GM18526 (cell line): ENCODE data around the gene RORB.

ENCODE experiments used
- POLR2A ChIP-seq: IDR thresholded peaks from 3 replicates; pipeline ENCODE4 v1.6.1; 2011; ENCODE audit not compliant: insufficient read length; ENCODE audit errors: extremely low read depth

The RORB gene

DNA sequence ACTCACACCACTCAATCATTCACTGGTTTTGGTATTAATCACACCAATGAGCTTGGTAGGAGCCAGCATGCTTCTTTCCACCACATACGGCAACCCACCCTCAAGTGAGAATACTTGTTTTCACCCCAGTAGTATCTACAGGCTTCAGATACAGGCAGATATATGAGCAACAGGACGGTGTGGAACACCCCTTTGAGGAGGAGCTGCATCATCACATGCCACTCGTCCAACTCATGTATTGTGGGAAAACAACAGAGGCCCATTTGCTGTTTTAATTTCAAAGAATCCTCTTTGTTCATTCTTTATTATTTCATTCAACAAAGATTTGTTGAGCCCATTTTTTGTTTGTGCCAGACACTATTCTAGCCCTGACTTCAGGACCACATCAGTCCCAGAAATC, 46.0 kb downstream of the RORB start:
- TF ChIP-seq POLR2A: no peak

DNA sequence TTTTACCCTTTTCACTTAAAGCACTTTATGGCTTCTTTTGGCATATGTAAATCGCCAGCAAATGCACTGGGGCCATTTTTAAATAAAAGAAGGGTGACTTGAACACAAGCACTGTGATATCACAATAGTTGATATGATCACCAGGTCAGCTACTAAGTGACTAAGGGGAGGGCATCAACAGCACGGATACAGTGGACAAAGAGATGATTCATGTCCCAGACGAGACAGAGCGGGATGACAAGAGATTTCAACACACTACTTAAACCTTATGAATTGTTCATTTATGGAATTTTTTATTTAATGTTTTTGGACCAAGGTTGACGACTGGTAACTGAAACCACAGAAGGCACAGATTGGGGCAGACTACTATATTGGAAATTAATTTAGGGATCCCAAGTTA, 54.1 kb downstream of the RORB start:
- TF ChIP-seq POLR2A: no peak

DNA sequence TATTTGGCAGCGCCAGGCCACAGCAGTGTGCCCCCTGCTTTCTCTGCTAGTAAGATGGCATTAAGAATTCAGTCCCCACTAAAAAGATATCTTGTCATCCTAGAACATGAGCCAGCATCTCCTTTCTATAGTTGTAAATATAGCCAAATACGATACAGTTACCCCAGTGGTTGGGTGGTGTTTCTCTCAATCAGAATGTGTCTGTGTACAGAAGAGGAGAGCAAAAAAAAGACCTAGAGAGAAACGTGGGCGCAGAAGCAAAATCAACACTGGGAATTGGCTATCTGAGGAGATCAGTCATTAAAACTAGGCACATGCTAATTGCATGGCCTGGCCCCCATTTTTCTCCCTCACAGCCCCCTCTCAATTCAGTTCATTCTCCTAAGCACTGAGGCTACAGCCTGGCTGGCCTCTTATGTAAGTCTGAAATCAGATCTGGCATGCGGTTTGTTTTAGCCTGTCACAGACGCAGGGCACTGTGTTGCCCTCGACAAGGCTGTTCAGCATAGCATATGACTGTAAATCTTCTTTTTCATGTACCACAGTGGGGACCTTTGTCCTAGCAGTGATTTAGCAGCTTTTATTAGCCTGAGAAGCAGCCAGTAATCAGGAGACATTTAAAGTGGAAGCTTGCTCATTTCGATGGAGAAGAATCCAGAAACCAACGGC, 57.8 kb downstream of the RORB start:
- TF ChIP-seq POLR2A: no peak

DNA sequence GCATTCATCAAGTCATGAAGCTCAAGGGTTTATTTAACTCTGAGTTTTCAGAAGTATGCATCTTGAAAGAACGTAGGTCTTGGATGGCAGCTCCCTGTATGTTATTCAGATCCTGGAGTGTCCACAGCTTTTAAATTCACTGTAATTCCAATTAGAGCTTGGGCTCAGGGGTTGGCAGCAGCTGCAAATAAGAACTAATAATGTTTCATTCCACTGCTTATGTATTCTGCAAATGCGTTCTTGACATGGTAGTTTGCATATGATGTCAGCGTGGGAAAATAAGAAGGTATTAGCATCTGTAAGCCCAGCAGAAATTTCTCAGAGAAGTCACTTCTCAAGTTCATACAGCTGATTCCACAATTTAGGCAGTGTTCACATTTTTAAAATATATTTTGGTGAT, 58.4 kb downstream of the RORB start:
- no peak for TF ChIP-seq POLR2A

DNA sequence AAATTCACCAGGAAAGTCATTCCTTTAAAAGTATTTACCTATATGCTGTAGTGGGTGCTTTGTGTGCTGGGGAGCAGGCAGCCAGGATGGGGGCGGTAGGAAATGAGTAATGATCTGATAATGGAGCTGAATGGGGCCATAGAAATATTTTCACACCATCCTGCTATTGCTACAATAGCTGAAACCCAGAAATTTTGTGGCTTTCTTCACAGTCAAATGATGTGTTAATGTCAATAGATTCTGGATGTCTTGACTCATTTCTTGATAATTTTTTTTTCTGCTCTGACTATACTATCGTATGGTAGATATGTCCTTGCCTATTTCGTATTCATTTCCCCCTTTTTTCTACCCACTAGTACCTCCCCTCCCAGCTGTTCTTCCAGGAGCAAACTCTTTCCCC, 59.5 kb downstream of the RORB start:
- no peak for TF ChIP-seq POLR2A

DNA sequence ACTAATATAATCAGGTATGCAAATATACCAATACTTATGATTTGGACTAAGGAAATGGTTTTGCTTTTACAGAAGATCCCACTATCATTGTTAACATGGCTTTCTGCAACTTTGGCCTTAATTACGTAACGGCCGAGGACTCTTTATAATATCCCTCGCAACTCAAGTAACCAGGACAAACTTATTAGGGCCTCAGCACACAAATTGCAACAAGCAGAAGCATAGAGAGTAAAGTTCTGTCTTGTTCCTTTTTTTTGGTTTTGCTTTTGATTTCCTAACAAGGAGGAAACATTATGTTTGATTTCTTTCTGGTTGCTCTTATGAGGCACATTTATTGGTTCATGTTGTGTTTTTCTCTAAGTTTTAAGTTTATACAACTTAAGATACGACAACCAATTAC, 60.4 kb downstream of the RORB start:
- TF ChIP-seq POLR2A: no peak

DNA sequence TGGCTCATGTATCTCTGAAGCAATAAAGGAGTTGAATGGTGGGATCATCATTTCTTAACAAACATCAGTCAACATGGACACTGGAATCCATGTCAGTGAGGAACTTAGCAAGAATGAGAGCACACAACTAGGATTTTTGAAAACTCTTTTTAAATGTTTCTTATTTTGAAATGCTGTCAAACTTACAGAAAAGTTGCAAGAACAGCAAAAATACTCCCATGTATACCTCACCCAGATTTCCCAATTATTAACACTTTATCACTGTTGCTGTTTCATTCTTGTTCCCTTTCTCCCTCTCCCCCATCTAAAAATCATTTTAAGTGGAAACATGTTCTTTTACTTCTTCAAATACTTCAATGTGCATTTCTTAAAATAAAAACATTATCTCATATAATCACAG, 65.5 kb downstream of the RORB start:
- TF ChIP-seq POLR2A: no peak

DNA sequence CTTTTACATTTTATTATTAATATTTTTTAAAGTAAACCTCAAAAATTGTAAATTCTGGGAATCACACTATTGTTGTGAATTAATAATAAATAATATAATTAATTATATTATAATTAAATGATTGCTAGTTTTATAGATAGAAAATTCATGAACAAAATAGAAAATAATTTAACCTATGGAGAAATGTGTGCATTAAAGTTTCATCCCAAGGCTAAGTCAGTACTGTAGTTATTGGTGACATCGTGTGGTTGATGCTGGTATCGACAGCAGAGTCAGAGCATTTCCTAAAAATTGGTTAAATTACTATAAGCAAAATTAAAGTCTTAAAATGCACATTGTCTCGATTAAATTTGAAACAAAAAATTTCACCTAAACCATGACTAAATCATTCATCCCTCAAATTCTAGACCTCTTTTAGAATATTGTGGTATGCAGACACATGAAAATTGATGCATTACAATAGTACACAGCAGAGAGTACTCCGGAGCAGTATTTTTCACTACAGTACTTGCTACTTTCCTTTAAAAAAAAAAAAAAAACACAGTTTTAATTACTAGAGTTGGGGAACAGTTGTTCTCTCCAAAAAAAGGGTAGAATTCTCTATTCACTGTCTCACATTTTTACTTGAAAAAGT, 73.9 kb downstream of the RORB start:
- no peak for TF ChIP-seq POLR2A

DNA sequence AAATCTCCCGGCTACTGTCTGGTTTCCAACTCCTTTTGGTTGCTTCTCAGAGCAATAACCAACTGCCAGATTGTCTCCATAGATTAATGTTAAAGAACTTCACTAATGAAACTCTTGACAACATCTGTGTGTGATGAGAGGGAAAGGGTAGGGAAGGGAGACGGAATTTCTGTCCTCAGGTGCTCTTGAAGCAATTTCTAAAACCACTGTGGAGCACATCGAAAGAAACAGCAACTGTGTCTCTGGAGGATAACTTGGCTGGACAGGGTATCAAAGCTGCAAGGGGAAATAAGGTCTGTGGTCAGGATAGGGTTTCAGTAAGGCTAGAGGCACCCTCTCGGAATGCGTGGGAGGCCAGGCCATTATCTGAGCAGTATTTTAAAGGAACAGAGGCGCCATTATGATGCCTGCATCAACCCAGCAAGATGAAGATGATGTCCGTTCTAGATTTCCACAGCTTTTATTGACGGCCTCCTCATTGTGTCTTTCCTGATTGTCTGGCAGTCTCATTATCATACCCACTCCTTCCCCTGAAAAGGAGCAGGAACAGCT, 76.6 kb downstream of the RORB start:
- TF ChIP-seq POLR2A: no peak

DNA sequence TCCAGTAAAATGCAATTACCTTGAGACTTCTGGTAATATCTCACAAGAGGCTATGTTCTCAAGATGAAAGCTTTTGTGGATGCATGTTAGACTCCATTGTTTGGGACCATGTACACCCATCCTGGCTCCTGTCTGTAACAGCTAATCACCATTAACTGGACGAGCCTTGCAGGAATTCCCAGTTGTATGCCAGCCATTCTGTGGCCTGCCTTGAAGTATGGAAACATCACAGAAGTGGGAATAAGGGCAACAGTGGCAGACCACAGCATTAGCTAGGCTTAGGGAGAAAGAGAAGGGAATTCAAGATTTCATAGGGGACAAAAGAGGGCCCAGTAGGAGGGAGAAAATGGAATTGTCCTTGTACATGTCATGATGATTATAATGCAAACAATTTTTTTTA, 79.0 kb downstream of the RORB start:
- TF ChIP-seq POLR2A: no peak

DNA sequence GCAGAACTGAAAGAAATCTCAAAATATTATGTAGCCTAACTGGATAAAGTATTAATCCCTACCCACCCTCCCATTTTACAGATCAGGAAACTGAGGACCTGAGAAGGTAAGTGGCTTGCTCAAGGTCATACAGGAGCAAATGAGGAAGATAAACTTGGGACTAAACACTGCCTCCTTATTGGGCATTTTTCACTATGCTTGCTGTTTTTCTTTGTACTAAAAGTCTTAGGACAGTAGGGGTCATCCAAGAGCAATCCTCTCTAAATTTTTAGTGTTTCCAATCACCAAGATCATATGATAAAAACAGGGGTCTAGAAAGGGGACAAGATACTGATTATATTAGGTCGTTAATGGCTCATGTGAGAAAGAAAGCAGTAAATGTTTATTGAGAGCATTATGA, 80.8 kb downstream of the RORB start:
- TF ChIP-seq POLR2A: no peak

DNA sequence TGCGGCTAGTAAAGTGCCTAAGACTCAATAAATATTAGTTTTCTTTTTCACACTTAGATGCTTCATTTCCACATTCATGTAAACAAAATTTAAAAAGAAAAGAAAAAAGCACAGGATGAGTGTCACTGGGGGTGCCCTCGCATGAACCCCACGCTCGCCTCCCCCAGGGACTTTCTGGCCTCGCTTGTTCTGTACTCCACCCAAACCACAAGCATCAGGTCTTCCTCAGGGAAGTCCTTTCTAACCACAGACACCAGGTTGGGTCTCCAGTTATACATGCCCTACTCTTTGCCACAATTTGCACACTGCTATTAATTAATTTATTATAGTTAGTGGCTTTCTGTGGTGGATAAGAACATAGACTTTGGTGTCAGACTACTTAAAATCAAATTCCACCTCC, 92.4 kb downstream of the RORB start:
- no peak for TF ChIP-seq POLR2A

DNA sequence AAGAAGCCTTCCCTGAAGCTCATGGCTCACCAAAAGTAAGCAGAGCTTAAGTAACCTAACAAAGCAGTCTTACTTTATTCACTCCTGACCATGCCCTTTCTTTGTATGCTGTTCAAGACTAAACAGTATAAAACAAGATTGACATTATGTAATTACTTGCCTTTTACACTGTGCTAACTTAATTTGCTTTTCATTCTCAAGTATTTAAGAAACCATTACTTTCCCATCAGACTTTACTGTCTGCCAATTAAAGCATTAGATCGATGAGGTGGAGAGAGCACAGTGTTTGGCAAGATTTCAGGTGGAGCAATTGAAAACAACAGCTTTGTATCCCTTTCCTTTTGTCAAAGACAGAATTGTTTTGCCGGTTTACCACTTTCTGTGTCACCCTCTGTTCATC, 98.2 kb downstream of the RORB start:
- no peak for TF ChIP-seq POLR2A

DNA sequence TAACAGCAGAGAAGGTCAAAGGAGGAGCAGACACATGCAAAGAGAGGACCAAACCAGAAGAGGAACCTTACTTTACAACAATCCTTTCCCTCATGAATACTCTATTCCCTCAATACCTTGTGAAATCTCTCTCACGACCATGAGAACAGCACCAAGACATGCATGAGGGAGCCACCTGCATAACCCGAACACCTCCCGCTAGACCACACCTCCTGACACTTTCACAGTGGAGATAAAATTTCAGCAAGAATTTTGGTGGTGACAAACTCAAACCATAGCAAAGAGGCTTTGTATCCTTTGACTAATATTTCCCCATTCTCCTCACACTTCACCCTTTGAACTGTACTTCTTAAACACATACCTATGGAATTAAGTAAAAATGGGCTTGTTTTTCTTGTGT, 101.7 kb downstream of the RORB start:
- TF ChIP-seq POLR2A: no peak

DNA sequence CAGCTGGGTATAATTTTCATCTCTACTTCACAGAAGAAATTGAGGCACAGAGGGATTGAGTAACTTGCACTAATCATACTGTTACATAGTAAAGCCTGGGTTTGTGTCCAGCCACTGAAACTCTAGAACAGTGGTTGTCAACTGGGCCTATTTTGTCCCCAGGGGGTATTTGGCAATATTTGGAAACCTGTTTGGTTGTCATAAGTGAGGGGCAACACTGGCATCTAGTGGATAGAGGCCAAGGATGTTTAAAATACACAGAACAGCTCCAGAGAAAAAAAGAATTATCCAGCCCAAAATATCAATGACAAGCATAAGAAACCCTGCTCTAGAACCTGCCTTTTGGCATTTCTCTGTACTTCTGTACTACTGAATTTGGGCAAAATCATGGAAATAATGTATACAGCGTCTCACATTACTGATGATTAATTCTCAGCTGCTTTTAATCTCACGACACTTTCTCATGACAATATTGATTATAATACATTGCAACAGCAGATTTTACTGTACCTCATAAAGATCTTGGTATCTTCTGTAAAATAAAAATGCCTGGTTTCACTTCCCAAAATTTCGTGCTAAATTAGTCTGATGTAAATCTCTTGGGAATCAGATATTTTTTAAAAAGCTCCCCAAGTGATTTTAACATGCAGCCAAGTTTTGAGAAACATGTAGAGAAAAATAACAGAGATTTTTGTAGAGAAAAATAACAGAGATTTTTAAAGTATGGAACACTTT, 112.7 kb downstream of the RORB start:
- TF ChIP-seq POLR2A: no peak

DNA sequence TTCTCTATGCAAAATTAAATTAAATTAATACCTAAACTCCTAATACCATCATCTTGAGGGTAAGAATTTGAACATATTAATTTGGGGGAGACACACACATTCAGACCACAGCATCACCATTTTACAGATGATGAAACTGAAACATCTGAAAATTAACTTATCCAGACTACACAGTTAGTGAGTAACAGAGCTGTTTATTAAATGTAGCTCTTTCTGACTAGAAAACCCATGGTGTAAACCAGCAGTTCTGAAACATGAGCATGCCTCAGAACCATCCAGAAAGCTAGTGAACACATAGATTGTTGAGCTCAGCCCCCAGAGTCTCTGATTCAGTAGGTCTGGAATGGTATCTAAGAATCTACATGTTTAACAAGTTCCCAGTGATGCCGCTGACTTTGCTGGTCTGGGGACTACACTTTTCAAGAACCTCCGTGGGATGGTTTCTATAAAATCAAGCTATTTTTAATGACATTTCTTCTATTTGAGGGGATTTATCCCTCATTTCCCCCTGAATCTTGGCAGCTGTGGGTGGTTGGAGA, 113.5 kb downstream of the RORB start:
- TF ChIP-seq POLR2A: no peak
